Ovary (tissue), 9 donors: ENCODE measurements around the gene SLC19A1. TPM values are rescaled to one million over a fixed set of nuclear protein-coding genes. Genes with fewer than 3 reads are reported as not detected.
A peak's percentile ranks its signal among the peaks of the same experiment; 100 is the strongest.

ENCODE experiments used
- DNase-seq, 5 donors: peaks; one replicate each; pipeline ENCODE4 v3.0.0-alpha.2; 2019 to 2020
- H3K27ac ChIP-seq, 2 donors: fragments of 200-600 bp; one replicate each; pipeline versions ENCODE4 v1.5.1 to v1.8.0; 2019 to 2022
- H3K27me3 ChIP-seq: fragments of 200-600 bp; one replicate; pipeline ENCODE4 v1.8.0; 2022
- H3K36me3 ChIP-seq: fragments of 200-600 bp; sonication (generic); one replicate; pipeline ENCODE4 v1.5.1; 2019
- H3K4me1 ChIP-seq: one replicate; pipeline ENCODE4 v1.8.1; 2013; ENCODE audit warnings: mild to moderate bottlenecking, moderate library complexity; ENCODE audit not compliant: insufficient read depth
- H3K4me3 ChIP-seq: fragments of 200-600 bp; sonication (generic); one replicate; pipeline ENCODE4 v1.5.1; 2017
- H3K9me3 ChIP-seq, 2 donors: fragments of 200-600 bp in 1 of 2; sonication (generic) in 1 of 2; one replicate each; pipeline versions ENCODE4 v1.5.1 to v1.8.1; 2013 to 2019; ENCODE audit warnings: mild to moderate bottlenecking in 1 of 2, moderate library complexity in 1 of 2
- CTCF ChIP-seq, 3 donors: fragments of 450-650 bp in 2 of 3; fragments of 200-600 bp in 1 of 3; IDR thresholded peaks; one replicate each; pipeline versions ENCODE4 v1.5.1 to v1.8.0; 2016 to 2022; ENCODE audit warnings: antibody characterized with exemption in 3 of 3, mild to moderate bottlenecking in 1 of 3
- EP300 ChIP-seq: sonication (generic); formaldehyde crosslinking; IDR thresholded peaks from one replicate; pipeline ENCODE4 v1.6.1; 2017; ENCODE audit warnings: antibody characterized with exemption
- POLR2A ChIP-seq: fragments of 450-650 bp; IDR thresholded peaks from one replicate; pipeline ENCODE4 v1.6.1; 2017; ENCODE audit warnings: antibody characterized with exemption, mild to moderate bottlenecking, moderate library complexity
- WGBS, 3 donors: extraction: QIAGEN DNeasy Blood & Tissue Kit in 1 of 3; methylation state at CpG; one replicate each; pipeline versions ENCODE4 v1.1.5 to v1.1.7; 2013 to 2017; 5-methylcytosine and 5-hydroxymethylcytosine counted together
- intact Hi-C, 4 donors: fragments of 100-400 bp; cut with DNase I; formaldehyde crosslinking; loops; one replicate each; pipeline versions ENCODE4 v1.11.0 to v1.15.1; 2022 to 2023
- polyA plus RNA-seq, 2 donors: library from polyadenylated mRNA; stranded (reverse); fragments of 200-250 nt in 1 of 2; fragments of 350-450 nt in 1 of 2; fragmentation: Illumina TruSeq in 1 of 2; extraction: RNeasy Lipid Tissue Mini Kit (QIAGEN cat#74804) in 1 of 2; gene quantifications; one replicate each; pipeline ENCODE4 v1.2.3, GENCODE V29; 2013 to 2014
- total RNA-seq, 7 donors: library from RNA; depleted of rRNA in 2 of 7; stranded (reverse); fragments of >200 nt in 2 of 7; fragmentation: NEBNext Ultra II Directional in 3 of 7; extraction: Animal tissue kit (Norgen Biotek cat#: 25700) in 3 of 7; gene quantifications; one replicate each; pipeline versions ENCODE4 v1.1.0 to v1.2.4, GENCODE V29; 2016 to 2023
- donor health status: DM: no; HTN: no; CAD: no; lungs with moderate emphysema.
- donor health status: DM: no; HTN: no; CAD: no.
- donor health status: Bipolar disorder and iron deficiency.
- donor health status: DM: yes; HTN: yes; CAD: no.
- donor health status: DM: no; HTN: no; CAD: no.
- donor health status: DM: yes; HTN: yes; CAD: no.

The SLC19A1 gene
- total and polyA plus RNA-seq, 9 donors = 0.88 to 18.2 (median 8.1) TPM

GRCh38 chr21:45469273-45470086 lies 72.8 kb downstream of the SLC19A1 start:
- H3K4me1 ChIP-seq = peaks cover 23% of the 10 kb centered on the region
- intact Hi-C loops = loop anchor here in 1 of 4 donors (10.0 kb wide), 1 partner anchor 355 kb away; no protein-coding TSS in a partner anchor
- WGBS, 3 donors = 71 to 74% (median 71%) methylated on average over 17 to 24 of the region's 24 CpGs

GRCh38 chr21:45468971-45469272 lies 73.3 kb downstream of the SLC19A1 start:
- TF ChIP-seq EP300 = no peak
- no peak for TF ChIP-seq POLR2A
- TF ChIP-seq CTCF (IDR thresholded peaks at IDR 0.05) = no peak
- Histone ChIP-seq H3K9me3 (no peaks in the 10 kb centered on the region), H3K27ac (peak overlapping the region in 1 of 2 donors; percentile 39), H3K36me3 (no peaks in the 10 kb centered on the region), H3K27me3 (no peaks in the 10 kb centered on the region), H3K4me3 (no peak overlapping the region), H3K4me1 (peaks cover 23% of the 10 kb centered on the region)
- no peak for DNase-seq
- 88 to 93% (median 92%) methylated on average over 14 of the region's 14 CpGs for WGBS, 3 donors
- intact Hi-C loops = no loop called here

More at GRCh38 chr21:45469273-45470086, 72.8 kb downstream of the SLC19A1 start:
- Histone ChIP-seq H3K27me3 (no peaks in the 10 kb centered on the region), H3K36me3 (no peaks in the 10 kb centered on the region), H3K4me3 (no peak overlapping the region), H3K27ac (peak overlapping the region; percentile 35 to 39), H3K9me3 (no peaks in the 10 kb centered on the region)
- TF ChIP-seq CTCF (IDR thresholded peaks at IDR 0.05) (no peak), EP300 (no peak)
- peak in 1 of 5 donors; percentile 54 for DNase-seq

- no peak for TF ChIP-seq POLR2A
- TF ChIP-seq CTCF (IDR thresholded peaks at IDR 0.05) = no peak
- intact Hi-C loops = no loop called here
- WGBS, 3 donors = 87 to 88% (median 88%) methylated on average over 42 to 45 of the region's 45 CpGs
- peak in 1 of 5 donors; percentile 52 for DNase-seq
- peaks cover 21% of the 10 kb centered on the region for H3K4me1 ChIP-seq
- H3K9me3 ChIP-seq = no peaks in the 10 kb centered on the region
- H3K27ac ChIP-seq = no peak overlapping the region
- no peak overlapping the region for H3K4me3 ChIP-seq
- H3K36me3 ChIP-seq = no peaks in the 10 kb centered on the region
- no peaks in the 10 kb centered on the region for H3K27me3 ChIP-seq
Observed at GRCh38 chr21:45468051-45468970, 73.9 kb downstream of the SLC19A1 start.

GRCh38 chr21:45467221-45467779 lies 74.9 kb downstream of the SLC19A1 start:
- Histone ChIP-seq H3K9me3 (no peaks in the 10 kb centered on the region), H3K27ac (no peak overlapping the region), H3K27me3 (no peaks in the 10 kb centered on the region), H3K36me3 (no peaks in the 10 kb centered on the region), H3K4me1 (peaks cover 14% of the 10 kb centered on the region), H3K4me3 (no peak overlapping the region)
- intact Hi-C loops = no loop called here
- peak in 1 of 5 donors; percentile 38 for DNase-seq
- no peak for TF ChIP-seq POLR2A
- no peak for TF ChIP-seq CTCF (IDR thresholded peaks at IDR 0.05)
- TF ChIP-seq EP300 = no peak
- WGBS, 3 donors = 86 to 91% (median 89%) methylated on average over 20 to 25 of the region's 25 CpGs
